ENCODE measurements around the gene PANK1.

Gene PANK1

GRCh38 chr10:89580243-89580642, 64.8 kb downstream of the PANK1 start:
- DNase-seq (ENCODE audit: low read depth in 1 of 2, low spot score in 1 of 2), result no peak
- H3K27ac ChIP-seq (replicated peaks), result no peak overlapping the region
- TF ChIP-seq POLR2AphosphoS5 (IDR thresholded peaks at IDR 0.05; ENCODE audit: low read depth), result no peak
- no peak; the same call in 1 of the 2 replicates for TF ChIP-seq SPI1 (IDR thresholded peaks at IDR 0.05; ENCODE audit: borderline replicate concordance, low read depth)
- TF ChIP-seq, protein P1, sequence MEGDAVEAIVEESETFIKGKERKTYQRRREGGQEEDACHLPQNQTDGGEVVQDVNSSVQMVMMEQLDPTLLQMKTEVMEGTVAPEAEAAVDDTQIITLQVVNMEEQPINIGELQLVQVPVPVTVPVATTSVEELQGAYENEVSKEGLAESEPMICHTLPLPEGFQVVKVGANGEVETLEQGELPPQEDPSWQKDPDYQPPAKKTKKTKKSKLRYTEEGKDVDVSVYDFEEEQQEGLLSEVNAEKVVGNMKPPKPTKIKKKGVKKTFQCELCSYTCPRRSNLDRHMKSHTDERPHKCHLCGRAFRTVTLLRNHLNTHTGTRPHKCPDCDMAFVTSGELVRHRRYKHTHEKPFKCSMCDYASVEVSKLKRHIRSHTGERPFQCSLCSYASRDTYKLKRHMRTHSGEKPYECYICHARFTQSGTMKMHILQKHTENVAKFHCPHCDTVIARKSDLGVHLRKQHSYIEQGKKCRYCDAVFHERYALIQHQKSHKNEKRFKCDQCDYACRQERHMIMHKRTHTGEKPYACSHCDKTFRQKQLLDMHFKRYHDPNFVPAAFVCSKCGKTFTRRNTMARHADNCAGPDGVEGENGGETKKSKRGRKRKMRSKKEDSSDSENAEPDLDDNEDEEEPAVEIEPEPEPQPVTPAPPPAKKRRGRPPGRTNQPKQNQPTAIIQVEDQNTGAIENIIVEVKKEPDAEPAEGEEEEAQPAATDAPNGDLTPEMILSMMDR (IDR thresholded peaks at IDR 0.05; ENCODE audit: insufficient read depth, low read length), result no peak
- TF ChIP-seq GABPA (IDR thresholded peaks at IDR 0.05; ENCODE audit: low read depth), result no peak
- no peak for TF ChIP-seq REST (IDR thresholded peaks at IDR 0.05; ENCODE audit: insufficient replicate concordance, low read depth)
- H3K27me3 ChIP-seq (ENCODE audit: insufficient read depth, poor library complexity, severe bottlenecking), result no peaks in the 10 kb centered on the region
- H3K4me3 ChIP-seq (replicated peaks; ENCODE audit: insufficient read depth, low read length), result no peak overlapping the region

GRCh38 chr10:89576696-89577095, 68.3 kb downstream of the PANK1 start:
- Histone ChIP-seq H3K27me3 (ENCODE audit: insufficient read depth, poor library complexity, severe bottlenecking) (no peaks in the 10 kb centered on the region), H3K27ac (replicated peaks) (no peak overlapping the region), H3K4me3 (replicated peaks; ENCODE audit: insufficient read depth, low read length) (no peak overlapping the region)
- DNase-seq (ENCODE audit: low read depth in 1 of 2, low spot score in 1 of 2), result no peak
- TF ChIP-seq REST (IDR thresholded peaks at IDR 0.05; ENCODE audit: insufficient replicate concordance, low read depth), result no peak
- no peak for TF ChIP-seq POLR2AphosphoS5 (IDR thresholded peaks at IDR 0.05; ENCODE audit: low read depth)
- TF ChIP-seq, protein P1 (IDR thresholded peaks at IDR 0.05; ENCODE audit: insufficient read depth, low read length), result no peak
- no peak for TF ChIP-seq GABPA (IDR thresholded peaks at IDR 0.05; ENCODE audit: low read depth)
- no peak for TF ChIP-seq SPI1 (IDR thresholded peaks at IDR 0.05; ENCODE audit: borderline replicate concordance, low read depth)

DNA sequence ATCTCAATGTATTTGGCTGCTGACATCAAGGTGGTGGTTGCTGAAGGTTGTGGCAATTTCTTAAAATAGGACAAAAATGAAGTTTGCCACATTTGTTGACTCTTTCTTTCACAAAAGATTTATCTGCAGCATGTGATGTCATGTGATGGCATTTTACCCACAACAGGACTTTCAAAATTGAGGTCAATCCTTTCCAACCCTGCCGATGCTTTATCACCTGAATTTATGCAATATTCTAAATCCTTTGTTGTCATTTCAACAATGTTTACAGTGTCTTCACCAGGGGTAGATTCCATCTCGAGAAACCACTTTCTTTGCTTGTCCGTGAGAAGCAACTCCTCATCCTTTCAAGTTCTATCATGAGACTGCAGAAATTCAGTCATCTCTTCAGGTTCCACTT, 69.0 kb downstream of the PANK1 start:
- no peak for DNase-seq (ENCODE audit: low read depth in 1 of 2, low spot score in 1 of 2)
- Histone ChIP-seq H3K27ac (replicated peaks) (no peak overlapping the region), H3K27me3 (ENCODE audit: insufficient read depth, poor library complexity, severe bottlenecking) (no peaks in the 10 kb centered on the region), H3K4me3 (replicated peaks; ENCODE audit: insufficient read depth, low read length) (no peak overlapping the region)
- TF ChIP-seq, protein P1 (IDR thresholded peaks at IDR 0.05; ENCODE audit: insufficient read depth, low read length), result no peak
- TF ChIP-seq POLR2AphosphoS5 (IDR thresholded peaks at IDR 0.05; ENCODE audit: low read depth) (no peak), SPI1 (IDR thresholded peaks at IDR 0.05; ENCODE audit: borderline replicate concordance, low read depth) (no peak), REST (IDR thresholded peaks at IDR 0.05; ENCODE audit: insufficient replicate concordance, low read depth) (no peak), GABPA (IDR thresholded peaks at IDR 0.05; ENCODE audit: low read depth) (no peak)
